Vagina (tissue), 2 donors: Measurements from ENCODE around the gene LRRC70. TPM values are rescaled to one million over a fixed set of nuclear protein-coding genes. Genes with fewer than 3 reads are reported as not detected.

Source experiments
- DNase-seq, 2 donors: peaks; one replicate each; pipeline ENCODE4 v3.0.0-alpha.2; 2017; ENCODE audit errors: extremely low spot score in 2 of 2
- H3K27ac ChIP-seq: fragments of 200-600 bp; sonication (generic); one replicate; pipeline ENCODE4 v1.5.1; 2019
- H3K27me3 ChIP-seq: fragments of 200-600 bp; sonication (generic); one replicate; pipeline ENCODE4 v1.5.1; 2019
- H3K36me3 ChIP-seq, 2 donors: fragments of 200-600 bp; sonication (generic); one replicate each; pipeline ENCODE4 v1.5.1; 2017 to 2019
- H3K4me1 ChIP-seq: fragments of 200-600 bp; sonication (generic); one replicate; pipeline ENCODE4 v1.5.1; 2019
- H3K4me3 ChIP-seq, 2 donors: fragments of 200-600 bp; sonication (generic); 1 replicate in 1 of 2; 2 replicates in 1 of 2; pipeline ENCODE4 v1.5.1; 2016 to 2019
- H3K9me3 ChIP-seq: fragments of 200-600 bp; sonication (generic); one replicate; pipeline ENCODE4 v1.5.1; 2019
- POLR2A ChIP-seq, 2 donors: fragments of 450-650 bp; IDR thresholded peaks; one replicate each; pipeline ENCODE4 v1.6.1; 2017; ENCODE audit warnings: antibody characterized with exemption in 2 of 2, mild to moderate bottlenecking in 2 of 2, moderate library complexity in 2 of 2
- POLR2AphosphoS5 ChIP-seq, 2 donors: sonication (generic); formaldehyde crosslinking; IDR thresholded peaks; one replicate each; pipeline ENCODE4 v1.9.0; 2017; ENCODE audit warnings: antibody characterized with exemption in 2 of 2, mild to moderate bottlenecking in 2 of 2, low read depth in 1 of 2; ENCODE audit not compliant: insufficient read depth in 1 of 2
- intact Hi-C: fragments of 100-400 bp; cut with DNase I; formaldehyde crosslinking; loops from one replicate; pipeline ENCODE4 v1.15.1; 2023
- total RNA-seq: library from RNA; depleted of rRNA; stranded (reverse); fragments of >200 nt; gene quantifications from one replicate; pipeline ENCODE4 v1.2.3, GENCODE V29; 2016
- TF ChIP-seq, protein P1 (sequence below), 3 experiments: fragments of 450-650 bp in 2 of 3; fragments of 200-600 bp in 1 of 3; sonication (generic) in 1 of 3; IDR thresholded peaks; one replicate each; pipeline ENCODE4 v1.5.1; 2017 to 2019; ENCODE audit warnings: antibody characterized with exemption in 3 of 3, mild to moderate bottlenecking in 2 of 3, moderate library complexity in 2 of 3

LRRC70 gene
- total RNA-seq, 1 donor from 2014 or later, result 9.6 TPM

GRCh38 chr5:62594364-62594984 is 15.9 kb downstream of the LRRC70 start:
- Histone ChIP-seq H3K27ac (no peak overlapping the region), H3K4me3 (no peak overlapping the region), H3K4me1 (no peaks in the 10 kb centered on the region), H3K9me3 (no peaks in the 10 kb centered on the region), H3K27me3 (no peaks in the 10 kb centered on the region), H3K36me3 (peaks cover 0 to 13% of the 10 kb centered on the region in 2 donors)
- no peak for DNase-seq
- intact Hi-C loops, result no loop called here
- TF ChIP-seq POLR2A (IDR thresholded peaks at IDR 0.05), result no peak
- TF ChIP-seq, protein P1, sequence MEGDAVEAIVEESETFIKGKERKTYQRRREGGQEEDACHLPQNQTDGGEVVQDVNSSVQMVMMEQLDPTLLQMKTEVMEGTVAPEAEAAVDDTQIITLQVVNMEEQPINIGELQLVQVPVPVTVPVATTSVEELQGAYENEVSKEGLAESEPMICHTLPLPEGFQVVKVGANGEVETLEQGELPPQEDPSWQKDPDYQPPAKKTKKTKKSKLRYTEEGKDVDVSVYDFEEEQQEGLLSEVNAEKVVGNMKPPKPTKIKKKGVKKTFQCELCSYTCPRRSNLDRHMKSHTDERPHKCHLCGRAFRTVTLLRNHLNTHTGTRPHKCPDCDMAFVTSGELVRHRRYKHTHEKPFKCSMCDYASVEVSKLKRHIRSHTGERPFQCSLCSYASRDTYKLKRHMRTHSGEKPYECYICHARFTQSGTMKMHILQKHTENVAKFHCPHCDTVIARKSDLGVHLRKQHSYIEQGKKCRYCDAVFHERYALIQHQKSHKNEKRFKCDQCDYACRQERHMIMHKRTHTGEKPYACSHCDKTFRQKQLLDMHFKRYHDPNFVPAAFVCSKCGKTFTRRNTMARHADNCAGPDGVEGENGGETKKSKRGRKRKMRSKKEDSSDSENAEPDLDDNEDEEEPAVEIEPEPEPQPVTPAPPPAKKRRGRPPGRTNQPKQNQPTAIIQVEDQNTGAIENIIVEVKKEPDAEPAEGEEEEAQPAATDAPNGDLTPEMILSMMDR (IDR thresholded peaks at IDR 0.05), result no peak
- TF ChIP-seq POLR2AphosphoS5 (IDR thresholded peaks at IDR 0.05; ENCODE audit: insufficient read depth in 1 of 2, low read depth in 1 of 2), result no peak

DNA sequence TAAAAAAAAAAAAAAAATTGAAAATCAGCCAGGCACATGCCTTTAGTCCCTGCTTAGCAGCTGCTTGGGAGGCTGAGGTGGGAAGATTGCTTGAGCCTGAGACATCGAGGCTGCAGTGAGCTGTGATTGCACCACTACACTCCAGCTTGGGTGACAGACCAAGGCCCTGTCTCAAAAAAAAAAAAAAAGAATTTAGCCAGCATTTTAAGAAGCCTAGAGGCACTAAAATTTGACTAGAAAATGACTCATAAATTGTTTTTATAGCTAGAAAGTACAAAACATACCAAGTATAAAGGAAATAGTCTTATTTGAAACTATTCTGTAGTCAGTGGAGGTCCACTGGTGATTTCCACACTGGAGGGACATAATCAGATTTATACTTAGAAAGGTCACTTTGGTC is 17.5 kb downstream of the LRRC70 start:
- H3K27ac ChIP-seq, result no peak overlapping the region
- H3K4me1 ChIP-seq, result no peaks in the 10 kb centered on the region
- peaks cover 0 to 13% of the 10 kb centered on the region in 2 donors for H3K36me3 ChIP-seq
- H3K27me3 ChIP-seq, result no peaks in the 10 kb centered on the region
- DNase-seq, result no peak
- TF ChIP-seq, protein P1 (IDR thresholded peaks at IDR 0.05), result no peak
- TF ChIP-seq POLR2A (IDR thresholded peaks at IDR 0.05) (no peak), POLR2AphosphoS5 (IDR thresholded peaks at IDR 0.05; ENCODE audit: insufficient read depth in 1 of 2, low read depth in 1 of 2) (no peak)
- no peaks in the 10 kb centered on the region for H3K9me3 ChIP-seq
- H3K4me3 ChIP-seq, result no peak overlapping the region
- intact Hi-C loops, result no loop called here

DNA sequence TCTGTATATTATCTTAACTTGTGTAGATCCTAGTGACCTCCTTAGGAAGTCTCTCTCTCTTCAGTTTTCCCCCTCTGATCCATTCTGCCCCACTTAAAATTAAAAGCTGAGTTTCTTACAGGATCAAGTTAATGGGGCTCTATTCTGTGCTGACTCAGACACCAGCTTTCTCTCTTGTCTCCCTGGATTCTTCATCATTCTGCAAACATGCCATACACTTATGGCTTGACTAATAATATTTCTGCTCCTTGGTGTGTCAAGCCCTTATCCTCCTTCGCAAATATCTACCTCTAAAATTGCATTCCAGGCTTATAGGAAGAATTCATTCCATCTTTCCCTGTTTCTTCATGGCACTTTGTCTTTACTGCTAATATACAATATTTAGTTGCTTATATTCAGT is 18.1 kb downstream of the LRRC70 start:
- intact Hi-C loops, result no loop called here
- Histone ChIP-seq H3K4me3 (no peak overlapping the region), H3K27me3 (no peaks in the 10 kb centered on the region), H3K27ac (no peak overlapping the region), H3K36me3 (peaks cover 0 to 13% of the 10 kb centered on the region in 2 donors), H3K4me1 (no peaks in the 10 kb centered on the region), H3K9me3 (no peaks in the 10 kb centered on the region)
- no peak for TF ChIP-seq POLR2AphosphoS5 (IDR thresholded peaks at IDR 0.05; ENCODE audit: insufficient read depth in 1 of 2, low read depth in 1 of 2)
- TF ChIP-seq, protein P1 (IDR thresholded peaks at IDR 0.05), result no peak
- TF ChIP-seq POLR2A (IDR thresholded peaks at IDR 0.05), result no peak
- DNase-seq, result no peak

GRCh38 chr5:62597314-62597713 is 18.7 kb downstream of the LRRC70 start:
- intact Hi-C loops, result no loop called here

More at GRCh38 chr5:62597314-62597713, 18.7 kb downstream of the LRRC70 start:
- Histone ChIP-seq H3K36me3 (peaks cover 0 to 7% of the 10 kb centered on the region in 2 donors), H3K4me1 (no peaks in the 10 kb centered on the region), H3K9me3 (no peaks in the 10 kb centered on the region), H3K27me3 (no peaks in the 10 kb centered on the region), H3K27ac (no peak overlapping the region), H3K4me3 (no peak overlapping the region)
- TF ChIP-seq POLR2AphosphoS5 (IDR thresholded peaks at IDR 0.05; ENCODE audit: insufficient read depth in 1 of 2, low read depth in 1 of 2), result no peak
- TF ChIP-seq, protein P1 (IDR thresholded peaks at IDR 0.05), result no peak
- TF ChIP-seq POLR2A (IDR thresholded peaks at IDR 0.05), result no peak
- DNase-seq, result no peak
